Activated CD8-positive, alpha-beta memory T cell treated with anti-CD3 and anti-CD28 coated beads, Interleukin-2, amount 50 U/mL, for 24 hours (primary cell): ENCODE measurements around the gene SHQ1.
"Not testable (repeated sequence)": the region's sequence is repeated elsewhere in the genome, so short reads cannot be mapped to it uniquely, and the experiment has no call there.

Experiments
- DNase-seq: peaks from one replicate; pipeline ENCODE4 v3.0.0-alpha.2; 2020; ENCODE audit errors: extremely low read depth

The SHQ1 gene

GRCh38 chr3:72800869-72801268, 47.4 kb downstream of the SHQ1 start:
- no peak for DNase-seq

GRCh38 chr3:72798552-72799195, 49.6 kb downstream of the SHQ1 start:
- DNase-seq: no peak

- DNase-seq: no peak
Measured at GRCh38 chr3:72797773-72798543, 50.3 kb downstream of the SHQ1 start.

GRCh38 chr3:72794079-72794478, 54.2 kb downstream of the SHQ1 start:
- DNase-seq: no peak

- no peak for DNase-seq
Measured at GRCh38 chr3:72791161-72791560, 57.1 kb downstream of the SHQ1 start.

- no peak for DNase-seq
Measured at GRCh38 chr3:72789786-72790185, 58.5 kb downstream of the SHQ1 start.

- DNase-seq: not testable (repeated sequence)
Measured at GRCh38 chr3:72788232-72788631, 60.0 kb downstream of the SHQ1 start.

GRCh38 chr3:72786668-72787067, 61.6 kb downstream of the SHQ1 start:
- no peak for DNase-seq

GRCh38 chr3:72784226-72784625, 64.0 kb downstream of the SHQ1 start:
- DNase-seq: no peak

GRCh38 chr3:72782521-72782920, 65.7 kb downstream of the SHQ1 start:
- no peak for DNase-seq

GRCh38 chr3:72769758-72770540, 78.3 kb downstream of the SHQ1 start:
- no peak for DNase-seq

- DNase-seq: no peak
Measured at GRCh38 chr3:72768936-72769335, 79.3 kb downstream of the SHQ1 start.

- DNase-seq: no peak
Measured at GRCh38 chr3:72768481-72768880, 79.8 kb downstream of the SHQ1 start.

- DNase-seq: no peak
Measured at GRCh38 chr3:72768006-72768441, 80.2 kb downstream of the SHQ1 start.

- no peak for DNase-seq
Measured at GRCh38 chr3:72766866-72767265, 81.4 kb downstream of the SHQ1 start.

GRCh38 chr3:72763751-72764440, 84.3 kb downstream of the SHQ1 start:
- no peak for DNase-seq

GRCh38 chr3:72761410-72761809, 86.8 kb downstream of the SHQ1 start:
- no peak for DNase-seq

GRCh38 chr3:72760225-72760624, 88.0 kb downstream of the SHQ1 start:
- no peak for DNase-seq

GRCh38 chr3:72756900-72757299, 91.3 kb downstream of the SHQ1 start:
- DNase-seq: no peak

GRCh38 chr3:72754582-72754981, 93.7 kb downstream of the SHQ1 start:
- DNase-seq: no peak

GRCh38 chr3:72753495-72753894, 94.8 kb downstream of the SHQ1 start:
- no peak for DNase-seq

- DNase-seq: no peak
Measured at GRCh38 chr3:72750405-72750965, 97.8 kb downstream of the SHQ1 start.
